ENCODE measurements around the gene HDHD2.

GRCh38 chr18:47067648-47068047 is 82.7 kb downstream of the HDHD2 start:
- TF ChIP-seq CTCF (conservative IDR thresholded peaks at IDR 0.05 in 1 of 2, IDR thresholded peaks at IDR 0.05 in 1 of 2; ENCODE audit: low read depth in 1 of 2, low read length in 2 of 2) (no peak), EZH2 (IDR thresholded peaks at IDR 0.05; ENCODE audit: low read length, missing control alignments) (no peak)
